ENCODE data around the gene GLTP.
"Not testable (repeated sequence)": the region's sequence is repeated elsewhere in the genome, so short reads cannot be mapped to it uniquely, and the experiment has no call there.

The GLTP gene

DNA sequence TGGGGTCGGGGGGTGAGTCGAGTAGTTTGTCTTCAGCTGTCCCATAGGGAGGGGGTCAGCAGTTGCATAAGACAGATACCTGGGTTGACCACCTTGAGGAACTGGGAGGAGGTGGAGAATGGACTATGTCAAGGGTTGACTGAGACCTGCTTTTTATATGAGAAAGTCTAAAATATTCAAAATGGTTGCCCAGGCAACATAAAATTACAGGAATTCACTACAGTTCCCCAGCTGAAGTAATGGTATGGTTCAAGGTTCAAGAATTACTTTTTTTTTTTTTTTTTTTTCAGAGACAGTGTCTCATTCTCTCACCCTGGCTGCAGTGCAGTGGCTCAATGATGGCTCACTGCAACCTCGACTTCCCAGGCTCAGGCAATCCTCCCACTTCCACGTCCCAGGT, 14.6 kb upstream of the GLTP start:
- H3K27me3 ChIP-seq (replicated peaks in 2 of 5; ENCODE audit: control insufficient read depth in 4 of 5, insufficient read depth in 5 of 5, low read length in 4 of 5): no peaks in the 10 kb centered on the region
- DNase-seq: no peak
- no peak overlapping the region for H3K27ac ChIP-seq (ENCODE audit: insufficient read depth in 1 of 2, low read depth in 1 of 2, low read length in 2 of 2, poor library complexity in 1 of 2, severe bottlenecking in 2 of 2)
- H3K4me3 ChIP-seq (ENCODE audit: control insufficient read depth in 1 of 7, extremely low read depth in 1 of 7, insufficient read depth in 4 of 7, low read depth in 2 of 7, low read length in 6 of 7): no peak overlapping the region
- POLR2A ChIA-PET: no interaction called here
- 91% methylated on average over 3 of the region's 4 CpGs for WGBS (ENCODE audit: insufficient coverage)
- H3K36me3 ChIP-seq (ENCODE audit: control insufficient read depth in 4 of 4, insufficient read depth in 4 of 4, low read length in 3 of 4): no peaks in the 10 kb centered on the region
- CTCF ChIA-PET: interaction anchor here (0.7 kb wide), 1 partner anchor 33 kb away, joined by 3 read pairs; no protein-coding TSS in a partner anchor
- H3K4me1 ChIP-seq (ENCODE audit: control extremely low read depth in 1 of 4, control insufficient read depth in 4 of 4, insufficient read depth in 4 of 4, low read length in 3 of 4): peaks cover 0 to 12% (median 6%) of the 10 kb centered on the region in 4 experiments
- no peaks in the 10 kb centered on the region for H3K9me3 ChIP-seq (ENCODE audit: control extremely low read depth in 1 of 5, control insufficient read depth in 4 of 5, insufficient read depth in 2 of 5, low read depth in 1 of 5, low read length in 4 of 5)

DNA sequence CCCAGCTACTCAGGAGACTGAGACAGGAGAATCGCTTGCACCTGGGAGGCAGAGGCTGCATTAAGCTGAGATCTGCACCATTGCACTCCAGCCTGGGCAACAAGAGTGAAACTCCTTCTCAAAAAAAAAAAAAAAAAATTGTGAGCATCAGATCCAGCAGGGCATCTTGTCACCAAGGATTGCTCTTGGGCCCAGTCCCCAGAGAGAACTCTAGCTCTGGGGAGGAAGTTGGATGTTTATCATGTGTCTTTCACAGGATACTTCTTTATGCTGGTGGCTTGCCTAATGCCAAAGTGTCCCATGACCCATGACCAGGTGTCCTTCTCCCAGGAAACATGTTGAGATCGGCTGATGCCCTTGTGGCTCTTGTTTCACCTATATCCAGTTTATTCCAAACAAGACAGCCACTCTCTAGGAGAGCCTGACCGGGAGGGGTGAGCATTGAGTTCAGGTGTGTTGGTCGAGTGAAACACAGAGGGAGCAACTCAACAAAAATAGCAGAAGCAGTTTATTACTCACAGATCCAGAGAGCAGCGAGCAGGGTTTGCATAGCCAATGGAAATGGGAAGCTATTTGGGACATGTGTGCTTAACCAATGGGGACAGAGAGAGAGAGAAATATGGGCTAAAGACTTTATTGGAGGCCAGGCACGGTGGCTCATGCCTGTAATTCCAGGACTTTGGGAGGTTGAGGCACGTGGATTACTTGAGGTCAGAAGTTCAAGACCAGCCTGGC, 13.1 kb upstream of the GLTP start:
- CTCF ChIA-PET: no interaction called here

DNA sequence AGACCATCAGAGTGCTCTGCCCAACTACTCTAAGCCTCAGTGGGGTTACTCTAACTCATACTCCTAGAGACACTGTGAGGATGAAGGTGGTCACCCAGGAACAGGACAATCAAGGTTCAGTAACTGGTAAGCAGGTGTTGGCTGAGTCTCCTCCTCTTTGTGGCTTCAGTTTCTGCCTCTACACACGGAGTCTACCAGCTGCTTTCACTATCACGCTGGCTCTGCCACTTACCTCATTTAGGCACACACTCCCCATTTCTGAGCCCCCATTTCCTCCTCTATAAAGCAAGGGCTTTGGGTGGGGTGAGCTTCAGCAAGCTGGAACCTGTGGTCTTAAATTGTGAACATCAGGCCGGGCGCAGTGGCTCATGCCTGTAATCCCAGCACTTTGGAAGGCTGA, 12.4 kb upstream of the GLTP start:
- ChIA-PET CTCF (no interaction called here), POLR2A (no interaction called here)
- 83% methylated on average over 2 of the region's 4 CpGs for WGBS (ENCODE audit: insufficient coverage)

More for the DNA sequence above, 13.1 kb upstream of the GLTP start:
- POLR2A ChIA-PET: interaction anchor here (0.7 kb wide), 1 partner anchor 140 kb away, joined by 3 read pairs; no protein-coding TSS in a partner anchor
- H3K27me3 ChIP-seq (replicated peaks in 2 of 5; ENCODE audit: control insufficient read depth in 4 of 5, insufficient read depth in 5 of 5, low read length in 4 of 5): no peaks in the 10 kb centered on the region
- no peak for DNase-seq
- H3K27ac ChIP-seq (ENCODE audit: insufficient read depth in 1 of 2, low read depth in 1 of 2, low read length in 2 of 2, poor library complexity in 1 of 2, severe bottlenecking in 2 of 2): no peak overlapping the region
- no peak overlapping the region for H3K4me3 ChIP-seq (ENCODE audit: control insufficient read depth in 1 of 7, extremely low read depth in 1 of 7, insufficient read depth in 4 of 7, low read depth in 2 of 7, low read length in 6 of 7)
- 86% methylated on average over 2 of the region's 7 CpGs for WGBS (ENCODE audit: insufficient coverage)
- no peaks in the 10 kb centered on the region for H3K36me3 ChIP-seq (ENCODE audit: control insufficient read depth in 4 of 4, insufficient read depth in 4 of 4, low read length in 3 of 4)
- peaks cover 3 to 21% (median 7%) of the 10 kb centered on the region in 4 experiments for H3K4me1 ChIP-seq (ENCODE audit: control extremely low read depth in 1 of 4, control insufficient read depth in 4 of 4, insufficient read depth in 4 of 4, low read length in 3 of 4)
- no peaks in the 10 kb centered on the region for H3K9me3 ChIP-seq (ENCODE audit: control extremely low read depth in 1 of 5, control insufficient read depth in 4 of 5, insufficient read depth in 2 of 5, low read depth in 1 of 5, low read length in 4 of 5)

DNA sequence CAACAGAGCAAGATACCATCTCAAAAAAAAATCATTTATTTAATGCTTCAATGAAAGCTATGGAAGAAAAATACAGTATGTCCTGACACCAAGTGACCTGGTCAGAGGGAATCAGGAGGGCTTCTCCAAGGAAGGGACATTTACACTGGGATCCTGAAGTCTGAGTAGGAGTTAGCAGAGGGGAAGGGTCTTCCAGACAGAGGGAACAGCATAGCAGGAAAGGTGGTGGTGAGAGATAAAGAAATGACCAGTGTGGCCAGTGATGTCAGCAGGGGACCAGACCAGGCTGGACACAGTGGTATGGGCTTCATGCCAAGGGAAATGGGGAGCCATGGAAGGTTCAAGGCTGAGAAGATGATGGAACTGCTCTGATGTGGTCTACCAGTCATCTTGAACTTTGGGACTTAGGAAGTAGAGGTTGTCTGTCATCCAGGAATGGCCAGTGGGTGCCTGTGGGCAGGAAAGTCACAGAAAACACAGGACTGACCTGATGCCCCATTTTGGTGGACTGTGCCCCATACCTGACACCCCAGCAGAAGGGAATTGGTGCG, 11.9 kb upstream of the GLTP start:
- Histone ChIP-seq H3K4me1 (ENCODE audit: control extremely low read depth in 1 of 4, control insufficient read depth in 4 of 4, insufficient read depth in 4 of 4, low read length in 3 of 4) (peaks cover 6 to 33% (median 17%) of the 10 kb centered on the region in 4 experiments), H3K4me3 (ENCODE audit: control insufficient read depth in 1 of 7, extremely low read depth in 1 of 7, insufficient read depth in 4 of 7, low read depth in 2 of 7, low read length in 6 of 7) (no peak overlapping the region), H3K9me3 (ENCODE audit: control extremely low read depth in 1 of 5, control insufficient read depth in 4 of 5, insufficient read depth in 2 of 5, low read depth in 1 of 5, low read length in 4 of 5) (no peaks in the 10 kb centered on the region), H3K27ac (ENCODE audit: insufficient read depth in 1 of 2, low read depth in 1 of 2, low read length in 2 of 2, poor library complexity in 1 of 2, severe bottlenecking in 2 of 2) (no peak overlapping the region), H3K36me3 (ENCODE audit: control insufficient read depth in 4 of 4, insufficient read depth in 4 of 4, low read length in 3 of 4) (no peaks in the 10 kb centered on the region), H3K27me3 (replicated peaks in 2 of 5; ENCODE audit: control insufficient read depth in 4 of 5, insufficient read depth in 5 of 5, low read length in 4 of 5) (no peaks in the 10 kb centered on the region)
- WGBS (ENCODE audit: insufficient coverage): 89% methylated on average over 1 of the region's 1 CpG
- DNase-seq: no peak
- CTCF ChIA-PET: no interaction called here
- POLR2A ChIA-PET: no interaction called here

More for the DNA sequence above, 12.4 kb upstream of the GLTP start:
- Histone ChIP-seq H3K36me3 (ENCODE audit: control insufficient read depth in 4 of 4, insufficient read depth in 4 of 4, low read length in 3 of 4) (no peaks in the 10 kb centered on the region), H3K4me1 (ENCODE audit: control extremely low read depth in 1 of 4, control insufficient read depth in 4 of 4, insufficient read depth in 4 of 4, low read length in 3 of 4) (peaks cover 6 to 28% (median 14%) of the 10 kb centered on the region in 4 experiments), H3K27me3 (replicated peaks in 2 of 5; ENCODE audit: control insufficient read depth in 4 of 5, insufficient read depth in 5 of 5, low read length in 4 of 5) (no peaks in the 10 kb centered on the region), H3K4me3 (ENCODE audit: control insufficient read depth in 1 of 7, extremely low read depth in 1 of 7, insufficient read depth in 4 of 7, low read depth in 2 of 7, low read length in 6 of 7) (no peak overlapping the region), H3K27ac (ENCODE audit: insufficient read depth in 1 of 2, low read depth in 1 of 2, low read length in 2 of 2, poor library complexity in 1 of 2, severe bottlenecking in 2 of 2) (no peak overlapping the region), H3K9me3 (ENCODE audit: control extremely low read depth in 1 of 5, control insufficient read depth in 4 of 5, insufficient read depth in 2 of 5, low read depth in 1 of 5, low read length in 4 of 5) (no peaks in the 10 kb centered on the region)
- peak in 1 of 3 donors; percentile 33 for DNase-seq

DNA sequence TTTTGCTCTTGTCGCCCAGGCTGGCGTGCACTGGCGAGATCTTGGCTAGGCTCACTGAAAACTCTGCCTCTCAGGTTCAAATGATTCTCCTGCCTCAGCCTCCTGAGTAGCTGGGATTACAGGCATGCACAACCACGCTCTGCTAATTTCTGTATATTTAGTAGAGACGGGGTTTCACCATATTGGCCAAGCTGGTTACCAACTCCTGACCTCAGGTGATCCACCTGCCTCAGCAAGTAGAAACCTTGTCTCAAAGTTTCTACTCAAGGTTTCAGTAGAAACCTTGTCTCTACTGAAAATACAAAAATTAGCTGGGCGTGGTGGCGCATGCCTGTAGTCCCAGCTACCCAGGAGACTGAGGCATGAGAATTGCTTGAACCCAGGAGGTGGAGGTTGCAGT, 11.4 kb upstream of the GLTP start:
- H3K27ac ChIP-seq (ENCODE audit: insufficient read depth in 1 of 2, low read depth in 1 of 2, low read length in 2 of 2, poor library complexity in 1 of 2, severe bottlenecking in 2 of 2); H3K9me3 ChIP-seq (ENCODE audit: control extremely low read depth in 1 of 5, control insufficient read depth in 4 of 5, insufficient read depth in 2 of 5, low read depth in 1 of 5, low read length in 4 of 5); DNase-seq; H3K4me3 ChIP-seq (ENCODE audit: control insufficient read depth in 1 of 7, extremely low read depth in 1 of 7, insufficient read depth in 4 of 7, low read depth in 2 of 7, low read length in 6 of 7); H3K27me3 ChIP-seq (replicated peaks in 2 of 5; ENCODE audit: control insufficient read depth in 4 of 5, insufficient read depth in 5 of 5, low read length in 4 of 5); CTCF ChIA-PET; H3K36me3 ChIP-seq (ENCODE audit: control insufficient read depth in 4 of 4, insufficient read depth in 4 of 4, low read length in 3 of 4); POLR2A ChIA-PET: not testable (repeated sequence)
- H3K4me1 ChIP-seq (ENCODE audit: control extremely low read depth in 1 of 4, control insufficient read depth in 4 of 4, insufficient read depth in 4 of 4, low read length in 3 of 4): peaks cover 6 to 34% (median 17%) of the 10 kb centered on the region in 4 experiments
- WGBS (ENCODE audit: insufficient coverage): 89% methylated on average over 7 of the region's 7 CpGs

DNA sequence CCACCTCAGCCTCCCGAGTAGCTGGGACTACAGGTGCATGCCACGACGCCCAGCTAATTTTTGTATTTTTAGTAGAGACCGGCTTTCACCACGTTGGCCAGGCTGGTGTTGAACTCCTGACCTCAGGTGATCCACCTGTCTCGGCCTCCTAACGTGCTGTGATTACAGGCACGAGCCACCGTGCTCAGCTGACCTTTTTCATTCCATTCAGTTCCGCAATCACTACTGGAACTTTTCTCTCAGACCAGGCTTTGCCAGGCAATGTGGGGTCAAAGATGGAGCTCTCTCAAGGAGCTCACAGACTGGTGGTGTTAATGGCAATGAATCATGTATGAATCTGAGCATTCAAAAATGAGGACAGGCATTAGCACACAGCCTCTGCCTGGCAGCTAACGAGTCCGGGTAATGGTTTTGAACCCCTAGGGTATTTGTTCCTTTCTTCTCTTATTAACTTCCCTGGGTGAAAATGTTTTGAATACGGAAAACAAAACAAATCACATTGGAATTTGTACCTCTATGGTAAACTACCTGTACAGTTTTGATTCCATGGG, 10.4 kb upstream of the GLTP start:
- CTCF ChIA-PET: no interaction called here
- 98% methylated on average over 11 of the region's 13 CpGs for WGBS (ENCODE audit: insufficient coverage)
- DNase-seq: no peak
- POLR2A ChIA-PET: no interaction called here
- H3K4me1 ChIP-seq (ENCODE audit: control extremely low read depth in 1 of 4, control insufficient read depth in 4 of 4, insufficient read depth in 4 of 4, low read length in 3 of 4): peaks cover 6 to 34% (median 17%) of the 10 kb centered on the region in 4 experiments
- no peak overlapping the region for H3K4me3 ChIP-seq (ENCODE audit: control insufficient read depth in 1 of 7, extremely low read depth in 1 of 7, insufficient read depth in 4 of 7, low read depth in 2 of 7, low read length in 6 of 7)
- H3K9me3 ChIP-seq (ENCODE audit: control extremely low read depth in 1 of 5, control insufficient read depth in 4 of 5, insufficient read depth in 2 of 5, low read depth in 1 of 5, low read length in 4 of 5): no peaks in the 10 kb centered on the region
- H3K36me3 ChIP-seq (ENCODE audit: control insufficient read depth in 4 of 4, insufficient read depth in 4 of 4, low read length in 3 of 4): no peaks in the 10 kb centered on the region
- H3K27me3 ChIP-seq (replicated peaks in 2 of 5; ENCODE audit: control insufficient read depth in 4 of 5, insufficient read depth in 5 of 5, low read length in 4 of 5): no peaks in the 10 kb centered on the region
- no peak overlapping the region for H3K27ac ChIP-seq (ENCODE audit: insufficient read depth in 1 of 2, low read depth in 1 of 2, low read length in 2 of 2, poor library complexity in 1 of 2, severe bottlenecking in 2 of 2)
